Neural crest cell (in vitro differentiated cells): Measurements from ENCODE around the gene ALK. TPM values are rescaled to one million over a fixed set of nuclear protein-coding genes. Genes with fewer than 3 reads are reported as not detected.

Experiments used
- DNase-seq: peaks from one replicate; pipeline ENCODE4 v3.0.0; 2021; ENCODE audit warnings: low read depth, mixed read lengths, low spot score
- H3K27ac Mint-ChIP-seq: one replicate; pipeline ENCODE4 v1.8.0; 2021; ENCODE audit warnings: mild to moderate bottlenecking, mixed read lengths; ENCODE audit not compliant: unreplicated experiment
- H3K27me3 Mint-ChIP-seq: 2 replicates; pipeline ENCODE4 v1.8.0; 2021; ENCODE audit warnings: low read depth, mild to moderate bottlenecking, mixed read lengths
- H3K36me3 Mint-ChIP-seq: 2 replicates; pipeline ENCODE4 v1.8.0; 2021; ENCODE audit warnings: low read depth, mild to moderate bottlenecking, mixed read lengths
- H3K4me1 Mint-ChIP-seq: 2 replicates; pipeline ENCODE4 v1.8.0; 2021; ENCODE audit warnings: mixed read lengths
- H3K4me3 Mint-ChIP-seq: one replicate; pipeline ENCODE4 v1.8.0; 2021; ENCODE audit warnings: mild to moderate bottlenecking, mixed read lengths
- H3K9me3 Mint-ChIP-seq: 2 replicates; pipeline ENCODE4 v1.8.0; 2021; ENCODE audit warnings: mixed read lengths
- total RNA-seq: library from RNA; stranded (reverse); gene quantifications from 2 replicates; pipeline ENCODE4 v1.2.1, GENCODE V29; 2021
- TF ChIP-seq, protein P1 (sequence below): fragments of 200-600 bp; sonication (generic); conservative IDR thresholded peaks from 2 replicates; pipeline ENCODE4 v1.5.0; 2021; ENCODE audit warnings: antibody characterized with exemption, mild to moderate bottlenecking

Gene ALK
- total RNA-seq, 1 donor from 2014 or later, result 2.0 TPM

DNA sequence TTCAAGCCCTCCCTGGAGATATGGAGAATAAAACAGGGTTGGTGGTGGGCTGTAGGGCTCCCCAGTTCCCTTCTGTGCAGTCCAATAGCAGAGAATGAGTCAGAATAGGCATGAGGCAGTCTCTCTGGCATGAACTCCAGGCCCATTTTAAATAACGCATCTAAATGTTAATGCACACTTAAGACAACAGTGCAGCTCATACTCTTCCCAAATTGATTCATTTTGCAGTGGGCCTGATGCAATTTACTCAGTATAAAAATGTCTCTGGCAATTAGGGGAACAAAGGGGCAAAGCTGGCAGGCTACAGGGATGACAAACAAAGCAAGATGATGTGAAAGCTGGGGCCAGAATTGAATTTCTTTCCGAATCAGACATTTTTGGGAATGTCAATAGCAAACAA is 403.4 kb downstream of the ALK start:
- TF ChIP-seq, protein P1, sequence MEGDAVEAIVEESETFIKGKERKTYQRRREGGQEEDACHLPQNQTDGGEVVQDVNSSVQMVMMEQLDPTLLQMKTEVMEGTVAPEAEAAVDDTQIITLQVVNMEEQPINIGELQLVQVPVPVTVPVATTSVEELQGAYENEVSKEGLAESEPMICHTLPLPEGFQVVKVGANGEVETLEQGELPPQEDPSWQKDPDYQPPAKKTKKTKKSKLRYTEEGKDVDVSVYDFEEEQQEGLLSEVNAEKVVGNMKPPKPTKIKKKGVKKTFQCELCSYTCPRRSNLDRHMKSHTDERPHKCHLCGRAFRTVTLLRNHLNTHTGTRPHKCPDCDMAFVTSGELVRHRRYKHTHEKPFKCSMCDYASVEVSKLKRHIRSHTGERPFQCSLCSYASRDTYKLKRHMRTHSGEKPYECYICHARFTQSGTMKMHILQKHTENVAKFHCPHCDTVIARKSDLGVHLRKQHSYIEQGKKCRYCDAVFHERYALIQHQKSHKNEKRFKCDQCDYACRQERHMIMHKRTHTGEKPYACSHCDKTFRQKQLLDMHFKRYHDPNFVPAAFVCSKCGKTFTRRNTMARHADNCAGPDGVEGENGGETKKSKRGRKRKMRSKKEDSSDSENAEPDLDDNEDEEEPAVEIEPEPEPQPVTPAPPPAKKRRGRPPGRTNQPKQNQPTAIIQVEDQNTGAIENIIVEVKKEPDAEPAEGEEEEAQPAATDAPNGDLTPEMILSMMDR, result no peak
- H3K4me1 Mint-ChIP-seq, result no peaks in the 10 kb centered on the region
- H3K27ac Mint-ChIP-seq, result no peak overlapping the region
- no peak overlapping the region for H3K4me3 Mint-ChIP-seq
- peaks cover 8% of the 10 kb centered on the region for H3K9me3 Mint-ChIP-seq
- DNase-seq, result no peak
- H3K36me3 Mint-ChIP-seq, result no peaks in the 10 kb centered on the region
- no peaks in the 10 kb centered on the region for H3K27me3 Mint-ChIP-seq

DNA sequence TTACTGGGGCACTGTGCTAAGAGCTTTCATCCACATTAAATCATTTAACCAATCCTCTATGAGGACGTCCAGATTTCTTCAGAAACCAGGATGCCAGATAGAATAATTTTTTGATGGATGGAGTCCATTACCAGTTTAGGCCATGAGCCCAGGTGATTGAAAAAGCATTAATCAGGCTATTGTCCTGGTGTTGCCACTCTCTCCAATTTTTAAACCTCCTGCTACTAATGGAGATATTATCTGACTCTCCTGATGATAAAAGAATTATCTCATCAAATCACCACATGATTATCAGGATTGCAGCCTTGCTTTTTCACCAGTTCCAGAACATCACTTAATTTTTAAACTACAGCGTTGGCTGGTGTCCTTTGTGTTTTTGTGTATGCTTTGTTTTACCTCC is 404.0 kb downstream of the ALK start:
- H3K27ac Mint-ChIP-seq, result no peak overlapping the region
- H3K27me3 Mint-ChIP-seq, result no peaks in the 10 kb centered on the region
- DNase-seq, result no peak
- no peak overlapping the region for H3K4me3 Mint-ChIP-seq
- H3K9me3 Mint-ChIP-seq, result peaks cover 8% of the 10 kb centered on the region
- TF ChIP-seq, protein P1, result no peak
- H3K36me3 Mint-ChIP-seq, result no peaks in the 10 kb centered on the region
- no peaks in the 10 kb centered on the region for H3K4me1 Mint-ChIP-seq

DNA sequence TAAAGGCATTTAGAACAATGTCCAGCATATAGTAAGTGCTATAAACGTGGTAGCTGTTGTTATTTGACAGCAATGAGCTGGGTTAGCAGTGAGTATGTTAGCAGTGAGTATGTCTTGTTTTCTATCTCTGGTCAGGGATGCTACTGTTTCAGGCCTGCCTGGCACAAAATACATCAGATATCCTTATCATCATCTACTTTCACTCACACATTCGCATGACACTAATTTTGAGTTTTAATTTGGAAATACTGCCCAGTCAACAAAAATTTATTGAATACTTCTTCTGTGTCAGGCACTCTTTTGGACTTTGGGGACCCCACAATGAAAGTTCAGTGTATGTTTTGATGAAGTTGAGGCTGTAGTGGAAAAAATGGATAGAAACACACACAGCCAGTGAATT is 404.6 kb downstream of the ALK start:
- no peak overlapping the region for H3K4me3 Mint-ChIP-seq
- DNase-seq, result no peak
- H3K27me3 Mint-ChIP-seq, result no peaks in the 10 kb centered on the region
- no peaks in the 10 kb centered on the region for H3K4me1 Mint-ChIP-seq
- H3K36me3 Mint-ChIP-seq, result no peaks in the 10 kb centered on the region
- H3K9me3 Mint-ChIP-seq, result peaks cover 8% of the 10 kb centered on the region
- H3K27ac Mint-ChIP-seq, result no peak overlapping the region
- TF ChIP-seq, protein P1, result no peak

DNA sequence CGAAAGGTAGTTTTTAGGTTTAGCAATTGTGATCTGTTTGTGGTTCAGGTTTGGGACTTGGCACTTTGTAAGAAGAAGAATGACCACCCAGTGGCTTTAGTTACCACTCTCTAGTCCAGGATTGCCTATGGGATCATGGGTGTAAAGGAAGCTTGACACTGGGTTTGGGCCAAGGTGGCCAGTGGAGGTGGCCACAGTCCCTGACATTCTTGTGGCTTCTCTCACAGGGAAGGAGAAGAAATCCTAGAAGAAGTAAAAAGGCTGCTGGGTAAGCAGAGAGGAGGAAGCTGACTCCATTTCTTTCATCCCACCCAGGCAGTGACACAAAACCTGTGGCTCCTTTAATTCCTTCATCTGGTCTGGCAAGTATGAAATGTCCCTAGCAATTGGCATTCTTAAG is 411.5 kb downstream of the ALK start:
- H3K27ac Mint-ChIP-seq, result no peak overlapping the region
- DNase-seq, result no peak
- no peaks in the 10 kb centered on the region for H3K4me1 Mint-ChIP-seq
- H3K36me3 Mint-ChIP-seq, result peaks cover 2% of the 10 kb centered on the region
- H3K4me3 Mint-ChIP-seq, result no peak overlapping the region
- H3K9me3 Mint-ChIP-seq, result peaks cover 9% of the 10 kb centered on the region
- no peaks in the 10 kb centered on the region for H3K27me3 Mint-ChIP-seq
- TF ChIP-seq, protein P1, result no peak

DNA sequence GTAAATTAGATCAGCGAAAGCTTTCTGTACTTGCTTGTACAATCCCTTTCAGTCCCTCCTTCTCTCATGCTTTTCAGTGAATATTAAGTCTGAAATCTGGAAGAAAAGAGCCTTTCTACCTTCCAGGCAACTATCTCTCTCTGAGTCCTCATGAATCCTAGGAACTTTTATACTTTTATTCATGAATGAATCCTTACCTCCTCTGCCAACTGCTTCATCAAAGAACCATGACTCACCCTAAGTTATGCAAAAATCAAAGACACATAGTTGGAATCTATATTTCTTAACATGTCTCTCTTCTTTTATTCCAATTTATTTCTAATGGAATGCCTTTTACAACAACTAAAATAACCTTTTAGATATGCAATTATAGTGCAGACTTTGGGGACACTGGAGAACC is 412.0 kb downstream of the ALK start:
- TF ChIP-seq, protein P1, result no peak
- Mint-ChIP-seq H3K27me3 (no peaks in the 10 kb centered on the region), H3K4me1 (no peaks in the 10 kb centered on the region), H3K27ac (no peak overlapping the region), H3K4me3 (no peak overlapping the region), H3K36me3 (peaks cover 2% of the 10 kb centered on the region), H3K9me3 (peaks cover 6% of the 10 kb centered on the region)
- DNase-seq, result no peak

DNA sequence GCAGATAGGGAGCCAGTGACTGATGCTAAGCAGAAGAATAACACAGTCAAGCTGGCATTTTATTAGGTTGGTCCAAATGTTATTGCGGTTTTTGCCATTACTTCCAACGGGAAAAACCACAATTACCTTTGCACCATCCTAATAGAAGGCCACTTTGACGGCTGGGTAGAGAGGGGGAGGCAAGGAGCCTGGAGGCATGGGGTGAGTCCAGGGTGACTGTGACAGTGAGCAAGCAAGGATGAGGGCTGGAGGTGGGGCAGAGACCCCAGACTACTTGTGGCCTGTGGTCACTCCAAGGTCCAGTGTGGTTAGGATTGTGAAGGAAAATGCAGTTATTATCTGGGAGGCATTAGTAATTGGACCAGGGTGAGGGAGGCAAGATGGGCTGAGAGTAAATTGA is 416.6 kb downstream of the ALK start:
- Mint-ChIP-seq H3K4me3 (no peak overlapping the region), H3K4me1 (no peaks in the 10 kb centered on the region), H3K9me3 (no peaks in the 10 kb centered on the region), H3K27me3 (no peaks in the 10 kb centered on the region), H3K27ac (no peak overlapping the region), H3K36me3 (no peaks in the 10 kb centered on the region)
- TF ChIP-seq, protein P1, result no peak
- DNase-seq, result no peak
